ENCODE results near the gene COG5.
A peak's percentile ranks its signal among the peaks of the same experiment; 100 is the strongest.
"Not testable (repeated sequence)": the region's sequence is repeated elsewhere in the genome, so short reads cannot be mapped to it uniquely, and the experiment has no call there.

COG5 gene

DNA sequence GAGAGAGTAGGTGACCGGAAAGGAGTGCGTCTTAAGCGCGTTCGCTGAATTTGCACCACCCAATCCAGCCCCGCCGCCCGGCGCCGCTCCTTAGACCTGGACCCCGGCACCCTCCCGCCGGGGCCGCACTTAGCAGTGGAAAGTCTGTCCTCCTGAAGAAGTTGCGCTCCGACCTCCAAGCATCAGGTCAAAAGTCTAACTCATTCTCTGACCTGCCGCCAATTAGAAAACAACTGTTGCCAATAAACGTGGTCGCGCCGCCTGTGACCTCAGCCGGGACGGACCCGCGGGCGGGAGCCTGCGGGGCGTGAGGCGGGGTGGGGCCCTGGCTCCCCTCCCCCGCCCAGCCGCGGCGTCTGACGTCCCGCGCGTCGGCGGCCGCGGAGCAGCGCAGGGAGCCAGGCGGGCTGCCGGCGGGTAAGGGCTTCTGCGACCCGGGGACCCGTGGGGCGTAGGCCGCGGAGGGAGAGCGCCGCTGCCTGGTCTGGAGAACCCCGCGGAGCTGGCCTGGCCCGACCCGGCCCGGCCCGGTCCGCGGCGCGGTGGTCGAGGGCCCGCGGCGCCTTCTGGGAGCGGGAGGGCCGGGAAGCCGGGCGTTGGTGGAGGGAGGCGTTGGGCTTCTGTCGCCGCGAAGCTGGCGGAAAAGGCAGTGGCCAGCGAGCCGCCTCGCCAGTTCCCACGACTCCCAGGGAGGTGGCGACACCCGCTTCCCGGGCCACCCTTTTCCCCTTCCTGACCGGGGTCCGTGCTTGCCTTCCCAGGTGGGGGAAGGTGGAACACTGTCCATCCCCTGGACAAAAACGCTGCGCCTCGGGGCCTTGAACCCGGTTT, 16.4 kb upstream of the COG5 start, which contains the start of gene BCAP29:
TSS of gene BCAP29 (plus strand) at position 362 of the 831 bp plus-strand sequence. CDS start 527 bp downstream, outside the sequence.
- peak; percentile 75 to 79 for DNase-seq

GRCh38 chr7:107579554-107579884, 15.8 kb upstream of the COG5 start:
- no peak for DNase-seq

- no peak for DNase-seq
Measured at GRCh38 chr7:107573537-107573936, 9.8 kb upstream of the COG5 start.

GRCh38 chr7:107570298-107570697, 6.6 kb upstream of the COG5 start:
- no peak for DNase-seq

GRCh38 chr7:107564553-107565298, 1.0 kb upstream of the COG5 start:
- DNase-seq, result no peak

DNA sequence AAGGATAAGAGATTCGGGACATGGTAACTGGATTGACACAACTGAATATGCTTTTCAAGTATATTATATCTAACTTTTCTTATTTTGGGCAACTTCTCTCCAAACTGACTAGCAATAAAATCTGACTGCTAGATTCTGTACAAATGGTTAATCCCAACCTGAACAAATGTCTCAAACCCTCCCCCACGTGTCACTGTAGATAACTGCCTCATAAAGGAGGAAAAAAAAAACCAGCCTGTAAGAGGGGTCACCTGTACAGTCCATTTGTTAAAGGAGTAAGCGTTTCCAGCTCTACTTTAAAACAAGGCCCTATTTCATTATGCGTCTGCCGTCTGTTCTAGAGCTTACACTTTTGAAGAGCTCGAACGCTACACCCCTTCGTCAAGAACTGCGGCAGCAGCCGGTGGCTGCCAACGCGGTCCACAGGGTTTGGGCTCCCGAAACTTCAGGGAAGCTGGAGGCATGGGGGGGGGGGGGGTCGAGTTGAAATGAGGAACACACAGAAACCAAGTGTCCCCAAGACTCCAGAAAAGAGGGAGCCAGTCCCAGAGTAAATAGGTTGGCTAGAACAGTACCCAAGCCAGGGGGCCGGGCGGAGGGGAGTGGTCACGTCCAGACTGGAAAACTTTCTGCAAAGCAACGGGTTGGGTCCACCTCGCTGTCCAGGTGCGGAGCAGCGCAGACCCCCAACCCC, 492 bp downstream of the COG5 start:
- no peak for DNase-seq

DNA sequence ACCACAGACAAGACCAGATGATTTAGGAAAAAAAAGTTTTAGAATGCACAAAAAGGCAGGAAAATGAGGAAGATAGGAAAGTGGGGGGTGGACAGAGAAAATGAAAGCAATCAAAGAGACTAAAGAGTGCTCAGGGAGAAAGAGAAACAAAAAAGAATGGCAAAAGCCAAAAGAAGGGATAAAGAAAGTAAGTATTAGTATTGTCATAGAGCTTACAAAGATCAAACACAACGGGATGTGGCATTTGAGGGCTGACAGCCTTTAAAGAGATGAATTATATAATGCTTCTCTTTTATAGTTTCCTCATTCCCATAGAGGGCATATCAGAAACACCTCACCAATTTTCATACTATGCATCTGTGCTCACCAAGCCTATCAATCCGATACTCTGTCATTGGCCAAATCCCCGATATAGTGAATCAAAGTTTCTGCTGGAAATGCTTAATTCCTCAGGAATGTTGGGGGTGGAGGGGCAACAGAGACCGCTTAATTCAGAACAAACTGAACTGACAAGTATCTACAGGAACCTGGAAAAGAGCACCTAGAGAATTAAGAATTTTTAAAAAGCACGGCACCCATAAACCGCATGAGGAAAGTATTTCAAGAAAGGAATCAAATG, 2.7 kb downstream of the COG5 start:
- no peak for DNase-seq

GRCh38 chr7:107559864-107560263, 3.9 kb downstream of the COG5 start:
- no peak for DNase-seq

DNA sequence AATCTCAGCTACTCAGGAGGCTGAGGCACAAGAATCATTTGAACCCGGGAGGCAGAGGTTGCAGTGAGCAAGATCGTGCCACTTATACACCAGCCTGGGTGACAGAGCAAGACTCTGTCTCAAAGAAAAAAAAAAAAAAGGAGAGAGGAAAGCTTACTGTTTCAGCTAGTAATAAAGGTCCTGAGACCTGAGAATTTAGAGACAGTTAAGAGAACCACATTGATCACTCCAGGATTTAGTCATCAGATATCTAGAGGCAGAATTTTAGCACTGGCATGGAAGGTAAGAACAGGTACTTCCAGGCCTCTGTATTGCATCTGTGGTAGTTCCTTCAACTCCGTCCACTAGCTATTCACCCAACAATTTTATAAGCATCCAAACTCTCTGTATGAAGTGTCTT, 7.8 kb downstream of the COG5 start:
- DNase-seq, result no peak

DNA sequence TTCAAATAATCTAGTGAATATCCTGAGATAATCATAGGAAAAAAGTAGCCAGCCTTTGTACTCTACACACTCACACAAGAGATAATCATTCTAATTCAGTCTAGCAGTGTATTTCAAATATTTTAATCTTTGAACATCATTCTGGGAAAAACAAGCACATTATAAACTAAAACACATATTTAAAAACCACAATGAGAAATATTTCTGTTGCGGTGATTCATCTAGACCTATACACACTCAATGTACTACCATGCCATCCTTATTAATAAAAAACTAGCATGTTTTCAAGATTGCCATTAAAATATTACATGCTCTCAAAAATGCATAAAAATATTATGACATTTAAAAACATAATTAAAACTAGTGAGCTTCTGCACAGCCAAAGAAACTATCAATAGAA, 11.8 kb downstream of the COG5 start:
- no peak for DNase-seq

GRCh38 chr7:107544848-107545591, 18.7 kb downstream of the COG5 start:
- DNase-seq, result no peak

DNA sequence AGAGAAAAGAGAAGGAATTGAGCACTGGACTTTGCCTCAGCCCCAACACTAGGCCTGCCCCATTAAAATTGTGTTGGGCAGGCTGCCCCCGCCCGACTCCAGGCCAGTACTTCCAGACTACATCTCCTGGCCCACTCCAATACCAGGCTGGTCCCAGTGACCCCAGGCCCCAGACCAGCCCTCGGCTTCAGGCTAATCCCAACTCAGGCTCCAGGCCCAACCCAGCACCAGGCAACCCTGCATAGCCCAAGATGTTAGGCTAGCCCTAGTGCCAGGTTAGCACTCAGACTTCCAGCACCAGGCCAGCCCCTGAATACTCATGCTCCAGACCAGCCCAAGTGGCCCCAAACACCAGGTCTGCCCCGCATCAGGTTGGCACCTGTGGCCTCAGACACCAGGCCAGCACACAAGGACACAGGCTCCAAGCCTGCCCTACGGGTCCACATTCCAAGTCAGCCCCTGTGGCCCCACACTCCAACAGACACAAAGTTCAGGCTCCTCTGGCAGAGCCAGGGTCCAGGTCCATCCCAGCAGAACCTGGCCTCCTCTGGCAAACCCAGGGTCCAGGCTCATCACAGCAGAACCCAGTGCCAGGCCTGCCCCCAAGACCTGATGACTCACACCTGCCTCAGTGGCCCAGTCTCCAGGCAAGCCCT, 20.3 kb downstream of the COG5 start:
- no peak for DNase-seq

DNA sequence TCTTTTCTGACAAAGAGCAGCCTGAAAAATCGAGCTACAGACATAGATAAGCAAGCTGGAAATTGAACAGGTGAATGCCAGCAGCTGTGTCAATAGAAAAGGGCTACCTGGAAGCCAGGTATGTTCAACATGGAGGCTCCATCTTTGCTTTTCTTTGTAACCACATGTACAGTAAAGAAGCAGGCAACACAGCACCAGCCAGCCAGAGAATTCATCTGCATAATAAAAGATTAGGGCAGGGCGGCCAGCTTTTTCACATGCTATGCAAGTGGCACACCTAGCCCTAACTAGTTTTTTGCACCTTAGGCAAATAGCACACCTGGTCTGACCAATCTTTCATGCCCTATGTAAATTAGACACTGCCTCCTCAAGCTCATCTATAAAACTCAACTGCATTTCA, 25.7 kb downstream of the COG5 start:
- no peak for DNase-seq

DNA sequence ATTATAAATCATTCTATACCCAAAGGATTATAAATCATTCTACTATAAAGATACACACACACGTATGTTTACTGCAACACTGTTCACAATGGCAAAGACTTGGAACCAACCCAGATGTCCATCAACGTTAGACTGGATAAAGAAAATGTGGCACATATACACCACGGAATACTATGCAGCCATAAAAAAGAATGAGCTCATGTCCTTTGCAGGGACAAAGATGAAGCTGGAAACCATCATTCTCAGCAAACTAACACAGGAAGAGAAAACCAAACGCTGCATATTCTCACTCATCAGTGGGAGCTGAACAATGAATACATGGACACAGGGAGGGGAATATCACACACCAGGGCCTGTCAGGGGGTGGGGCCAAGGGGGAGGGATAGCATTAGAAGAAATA, 26.5 kb downstream of the COG5 start:
- DNase-seq, result not testable (repeated sequence)

DNA sequence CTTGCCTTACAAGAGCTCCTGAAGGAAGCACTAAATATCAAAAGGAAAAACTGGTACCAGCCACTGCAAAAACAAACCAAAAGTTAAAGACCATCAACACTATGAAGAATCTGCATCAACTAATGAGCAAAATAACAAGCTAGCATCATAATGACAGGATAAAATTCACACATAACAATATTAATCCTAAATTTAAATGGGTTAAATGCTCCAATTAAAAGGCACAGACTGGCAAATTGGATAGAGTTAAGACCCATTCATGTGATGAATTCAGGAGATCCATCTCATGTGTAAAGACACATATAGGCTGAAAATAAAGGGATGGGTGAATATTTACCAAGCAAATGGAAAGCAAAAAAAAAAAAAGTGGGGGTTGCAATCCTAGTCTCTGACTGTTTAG, 29.6 kb downstream of the COG5 start:
- no peak for DNase-seq

DNA sequence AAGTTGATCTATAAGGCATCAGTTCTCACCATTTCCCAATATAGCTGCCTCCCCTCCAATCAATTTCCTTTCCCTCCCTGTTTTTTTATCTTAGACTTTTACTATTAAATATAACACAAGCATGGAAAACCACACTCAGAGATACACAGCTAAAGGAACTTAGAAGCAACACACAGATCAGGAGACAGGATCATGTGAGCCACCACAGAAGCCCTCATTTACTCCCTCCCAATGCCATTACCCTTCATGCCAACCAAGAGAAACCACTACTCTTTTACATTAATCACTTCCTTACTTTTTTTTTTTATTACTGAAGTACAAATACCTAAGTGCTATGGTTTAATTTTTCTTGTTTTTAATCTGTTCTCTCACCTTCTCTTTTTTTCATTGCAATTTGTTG, 33.0 kb downstream of the COG5 start:
- DNase-seq, result no peak

DNA sequence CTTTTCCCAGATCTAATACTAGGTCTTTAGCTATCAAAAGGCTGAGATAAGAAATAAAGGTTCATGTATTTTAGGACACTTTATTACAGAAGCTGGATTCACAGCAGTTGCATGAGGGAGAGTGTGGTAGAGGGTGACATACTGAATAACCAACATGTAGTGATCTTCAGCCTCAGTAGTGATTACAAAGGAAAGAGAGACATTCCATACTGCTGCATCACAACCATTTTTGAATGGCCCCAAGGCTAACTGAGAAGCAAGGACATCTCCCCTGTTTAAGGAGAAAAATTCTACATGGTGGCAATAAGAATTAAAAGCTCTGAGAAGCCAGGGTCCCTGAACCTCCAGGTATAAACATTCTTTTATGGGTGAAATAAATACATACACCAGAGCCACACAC, 35.3 kb downstream of the COG5 start:
- no peak for DNase-seq

DNA sequence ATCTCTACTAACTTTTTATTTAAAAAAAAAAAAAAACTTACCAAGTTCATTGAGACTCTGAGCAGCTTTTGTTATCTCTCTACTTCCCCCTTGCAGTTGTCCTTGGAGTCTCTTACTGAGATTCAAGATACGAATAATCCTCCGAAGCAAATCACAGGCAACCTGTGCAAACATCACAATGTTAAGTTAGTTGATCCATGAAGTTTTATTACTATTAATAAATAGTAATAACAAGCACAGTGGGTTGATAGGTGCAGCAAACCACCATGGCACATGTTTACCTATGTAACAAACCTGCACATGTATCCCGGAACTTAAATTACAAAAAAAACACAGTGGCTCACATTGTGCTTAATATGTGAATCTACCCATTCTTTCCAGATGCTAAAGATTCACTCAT, 36.5 kb downstream of the COG5 start:
- no peak for DNase-seq

DNA sequence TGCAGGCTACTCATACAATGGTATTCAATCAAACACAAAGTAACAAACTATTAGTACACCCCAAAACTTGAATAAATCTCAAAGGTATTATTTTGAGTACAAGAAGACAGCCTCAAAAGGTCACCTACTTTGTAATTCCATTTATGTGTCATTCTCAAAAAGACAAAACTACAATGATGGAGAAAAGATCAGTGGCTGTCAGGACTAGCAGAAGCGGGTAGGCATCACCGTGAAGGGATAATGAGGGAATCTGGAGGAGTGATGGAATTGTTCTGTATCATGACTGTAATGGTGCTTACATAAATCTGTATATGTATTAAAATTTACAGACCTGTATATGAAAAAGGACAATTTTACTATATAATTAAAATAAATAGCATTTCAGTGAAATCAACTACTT, 37.0 kb downstream of the COG5 start:
- no peak for DNase-seq

GRCh38 chr7:107506674-107507339, 56.9 kb downstream of the COG5 start:
- DNase-seq, result no peak

DNA sequence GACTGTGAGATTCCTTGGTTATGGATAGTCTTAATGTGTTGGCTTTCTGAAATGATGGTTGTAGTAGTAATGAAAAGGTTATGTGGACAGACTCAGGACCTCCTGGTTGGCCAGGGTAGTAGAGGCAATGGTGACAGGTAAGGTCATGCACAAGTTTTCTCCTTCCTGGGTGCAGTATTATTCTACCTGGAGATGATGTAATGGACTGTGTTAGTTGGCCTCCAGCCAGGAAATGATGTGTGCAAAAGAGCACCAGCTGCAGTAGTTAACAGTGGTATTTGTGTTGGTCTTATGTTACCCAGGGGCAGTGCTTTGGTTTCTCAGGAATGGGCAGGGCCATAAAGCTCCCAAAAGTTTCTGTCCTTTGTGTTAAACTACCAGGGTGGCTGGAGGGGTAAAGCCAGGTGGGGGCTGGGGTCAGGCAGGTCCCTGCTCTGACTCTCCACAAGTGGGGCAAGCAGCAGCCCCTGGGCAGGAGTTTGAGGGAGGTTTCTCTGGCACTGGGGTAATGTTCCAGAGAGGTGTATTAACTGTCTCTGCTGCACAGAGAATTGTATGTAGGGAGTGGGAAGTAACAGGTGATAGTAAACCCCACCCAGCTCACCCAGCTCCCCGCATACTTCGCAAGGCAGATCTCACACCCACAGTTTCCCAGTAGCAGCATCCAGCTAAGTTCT, 57.6 kb downstream of the COG5 start:
- DNase-seq, result no peak
